Left ventricle myocardium inferior (tissue), 1 donor: ENCODE measurements around the gene BDKRB1. TPM values are rescaled to one million over a fixed set of nuclear protein-coding genes. Genes with fewer than 3 reads are reported as not detected.

Experiments used
- DNase-seq: peaks from one replicate; pipeline ENCODE4 v3.0.0-alpha.2; 2020
- H3K27ac ChIP-seq: fragments of 200-600 bp; replicated peaks from 2 replicates; pipeline ENCODE4 v1.8.0; 2021
- H3K27me3 ChIP-seq: fragments of 200-600 bp; 2 replicates; pipeline ENCODE4 v1.8.0; 2021; ENCODE audit warnings: low read depth
- H3K36me3 ChIP-seq: fragments of 200-600 bp; 2 replicates; pipeline ENCODE4 v1.8.0; 2021
- H3K4me1 ChIP-seq: fragments of 200-600 bp; 2 replicates; pipeline ENCODE4 v1.8.0; 2021
- H3K4me3 ChIP-seq: fragments of 200-600 bp; 2 replicates; pipeline ENCODE4 v1.8.0; 2021; ENCODE audit warnings: mild to moderate bottlenecking, moderate library complexity
- H3K9me3 ChIP-seq: fragments of 200-600 bp; replicated peaks from 2 replicates; pipeline ENCODE4 v1.8.0; 2021
- intact Hi-C: fragments of 100-400 bp; cut with micrococcal nuclease; formaldehyde crosslinking; loops from one replicate; pipeline ENCODE4 v1.11.0; 2022
- total RNA-seq: library from RNA; stranded (reverse); fragmentation: NEBNext Ultra II Directional; extraction: Animal tissue kit (Norgen Biotek cat#: 25700); gene quantifications from one replicate; pipeline ENCODE4 v1.2.1, GENCODE V29; 2021
- TF ChIP-seq, protein P1 (sequence below): fragments of 200-600 bp; IDR thresholded peaks from 2 replicates; pipeline ENCODE4 v1.8.0; 2021; ENCODE audit warnings: antibody characterized with exemption, mild to moderate bottlenecking, borderline replicate concordance
- donor health status: DM: no; HTN: yes; CAD: no; lungs with severe emphysema.

The BDKRB1 gene
- total RNA-seq, 1 donor from 2014 or later, result not detected

DNA sequence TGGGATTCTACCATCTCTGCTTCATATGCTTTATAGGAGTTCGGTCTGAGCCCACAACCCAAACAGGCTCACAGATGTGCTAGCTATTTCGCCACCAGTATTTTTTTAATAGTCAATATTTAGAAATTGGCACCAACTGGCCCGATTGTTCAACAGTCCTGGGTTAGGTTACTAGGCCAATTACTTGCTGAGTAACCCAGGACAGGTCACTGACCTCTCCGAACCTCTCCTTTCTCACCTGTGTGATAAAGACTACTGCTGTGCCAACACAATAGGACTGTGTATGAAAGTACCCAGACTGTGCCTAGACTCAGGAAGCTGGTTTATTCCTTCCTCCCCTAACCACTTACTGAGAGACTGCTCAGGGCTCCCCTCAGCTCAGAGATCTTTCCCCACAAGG, 43.1 kb upstream of the BDKRB1 start:
- TF ChIP-seq, protein P1, sequence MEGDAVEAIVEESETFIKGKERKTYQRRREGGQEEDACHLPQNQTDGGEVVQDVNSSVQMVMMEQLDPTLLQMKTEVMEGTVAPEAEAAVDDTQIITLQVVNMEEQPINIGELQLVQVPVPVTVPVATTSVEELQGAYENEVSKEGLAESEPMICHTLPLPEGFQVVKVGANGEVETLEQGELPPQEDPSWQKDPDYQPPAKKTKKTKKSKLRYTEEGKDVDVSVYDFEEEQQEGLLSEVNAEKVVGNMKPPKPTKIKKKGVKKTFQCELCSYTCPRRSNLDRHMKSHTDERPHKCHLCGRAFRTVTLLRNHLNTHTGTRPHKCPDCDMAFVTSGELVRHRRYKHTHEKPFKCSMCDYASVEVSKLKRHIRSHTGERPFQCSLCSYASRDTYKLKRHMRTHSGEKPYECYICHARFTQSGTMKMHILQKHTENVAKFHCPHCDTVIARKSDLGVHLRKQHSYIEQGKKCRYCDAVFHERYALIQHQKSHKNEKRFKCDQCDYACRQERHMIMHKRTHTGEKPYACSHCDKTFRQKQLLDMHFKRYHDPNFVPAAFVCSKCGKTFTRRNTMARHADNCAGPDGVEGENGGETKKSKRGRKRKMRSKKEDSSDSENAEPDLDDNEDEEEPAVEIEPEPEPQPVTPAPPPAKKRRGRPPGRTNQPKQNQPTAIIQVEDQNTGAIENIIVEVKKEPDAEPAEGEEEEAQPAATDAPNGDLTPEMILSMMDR, result no peak
- H3K27ac ChIP-seq, result no peak overlapping the region
- no peak for DNase-seq
- H3K27me3 ChIP-seq, result peaks cover 53% of the 10 kb centered on the region
- intact Hi-C loops, result no loop called here
- no peaks in the 10 kb centered on the region for H3K36me3 ChIP-seq
- no peak overlapping the region for H3K4me3 ChIP-seq
- H3K9me3 ChIP-seq, result peaks cover 20% of the 10 kb centered on the region
- no peaks in the 10 kb centered on the region for H3K4me1 ChIP-seq

DNA sequence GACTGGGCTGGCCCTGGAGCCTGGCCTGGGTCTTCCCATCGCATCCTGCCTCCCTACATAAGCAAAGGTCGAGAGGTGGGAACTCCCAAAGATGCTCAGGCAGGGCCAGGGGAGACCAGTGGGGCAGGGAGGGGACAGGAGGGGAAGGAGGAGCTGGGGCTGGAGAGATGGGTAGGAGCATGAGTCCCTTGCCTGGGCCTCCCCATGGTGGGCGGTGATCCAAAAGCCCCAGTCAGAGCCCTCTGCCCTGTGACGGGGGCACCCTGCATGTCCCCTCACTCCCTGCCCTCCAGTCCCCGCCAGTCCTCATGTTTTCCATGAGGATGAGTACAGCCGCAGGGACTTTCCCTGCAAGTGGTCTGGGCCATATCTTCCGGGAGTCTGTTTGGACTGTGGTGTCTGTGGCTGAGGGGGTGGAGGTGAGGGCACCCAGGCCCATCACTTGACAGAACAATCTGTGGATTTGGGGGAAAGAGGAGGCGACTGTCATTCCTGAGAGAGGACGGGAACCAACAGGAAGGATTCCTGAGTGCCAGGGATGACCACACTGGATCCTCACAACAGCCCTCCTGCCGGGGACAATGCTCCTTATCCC, 42.0 kb upstream of the BDKRB1 start:
- TF ChIP-seq, protein P1, result no peak
- no peak overlapping the region for H3K27ac ChIP-seq

DNA sequence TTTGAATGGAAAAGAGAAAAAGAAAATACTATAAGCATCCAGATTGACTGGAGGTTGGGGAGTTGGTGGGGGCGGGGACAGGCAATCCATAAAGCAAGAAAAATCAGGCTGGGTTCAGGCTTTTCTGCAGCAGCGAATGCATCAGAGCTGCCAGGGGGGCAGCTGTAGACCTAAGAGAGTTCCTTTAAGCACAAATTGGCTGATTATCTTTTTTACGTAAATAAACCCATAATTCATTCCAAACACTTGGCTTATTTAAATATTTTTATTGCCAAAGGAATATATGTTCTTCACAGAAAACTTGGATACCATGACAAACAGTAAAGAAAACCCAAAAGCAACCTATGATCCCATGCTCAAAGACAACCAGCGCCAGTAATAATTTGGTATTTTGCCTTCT, 41.2 kb upstream of the BDKRB1 start:
- intact Hi-C loops, result no loop called here
- H3K4me1 ChIP-seq, result no peaks in the 10 kb centered on the region
- no peaks in the 10 kb centered on the region for H3K36me3 ChIP-seq
- H3K27ac ChIP-seq, result no peak overlapping the region
- H3K9me3 ChIP-seq, result peaks cover 20% of the 10 kb centered on the region
- TF ChIP-seq, protein P1, result no peak
- H3K27me3 ChIP-seq, result peaks cover 52% of the 10 kb centered on the region
- DNase-seq, result no peak
- H3K4me3 ChIP-seq, result no peak overlapping the region

More for the DNA sequence above, 42.0 kb upstream of the BDKRB1 start:
- Histone ChIP-seq H3K4me3 (no peak overlapping the region), H3K4me1 (no peaks in the 10 kb centered on the region), H3K9me3 (peaks cover 20% of the 10 kb centered on the region), H3K27me3 (peaks cover 51% of the 10 kb centered on the region), H3K36me3 (no peaks in the 10 kb centered on the region)
- intact Hi-C loops, result no loop called here
- no peak for DNase-seq

DNA sequence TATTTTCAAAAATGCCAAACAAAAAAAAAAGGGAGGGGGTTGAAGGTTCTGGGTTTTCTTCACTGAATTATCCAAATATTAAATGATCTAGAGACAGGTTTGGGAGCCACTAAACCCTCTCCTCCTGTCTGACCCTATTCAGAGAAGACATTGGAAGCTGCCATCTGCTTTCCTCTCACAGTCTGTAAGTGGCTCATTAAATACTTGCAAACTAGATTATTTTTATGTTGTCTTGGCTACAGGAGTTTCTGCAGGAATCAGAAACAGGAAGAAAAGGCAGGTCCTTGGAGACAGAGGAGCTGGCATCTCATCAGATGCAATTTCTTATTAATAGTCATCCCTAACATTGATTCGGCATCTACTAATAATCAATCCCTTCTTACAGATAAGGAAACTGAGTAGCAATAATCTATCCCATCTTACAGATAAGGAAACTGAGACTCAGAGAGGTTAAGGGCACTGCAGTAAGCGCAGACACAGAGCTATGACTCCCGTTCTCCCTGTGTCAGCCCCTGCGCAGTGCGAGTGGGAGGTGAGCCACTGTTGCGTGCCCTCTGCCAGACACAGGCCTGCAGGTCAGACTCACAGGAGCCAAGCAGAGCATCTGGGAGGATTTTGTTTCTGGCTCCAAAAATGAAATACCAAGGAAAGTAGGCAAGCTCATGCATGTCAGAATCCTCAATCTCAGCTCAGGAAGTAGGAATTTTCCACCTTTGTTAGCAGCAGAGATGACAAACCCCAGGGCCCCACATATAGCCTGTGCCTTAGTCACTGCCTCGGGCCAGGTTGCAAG, 40.4 kb upstream of the BDKRB1 start:
- Histone ChIP-seq H3K9me3 (peaks cover 20% of the 10 kb centered on the region), H3K4me1 (no peaks in the 10 kb centered on the region), H3K27me3 (peaks cover 57% of the 10 kb centered on the region), H3K4me3 (no peak overlapping the region), H3K27ac (no peak overlapping the region), H3K36me3 (no peaks in the 10 kb centered on the region)
- intact Hi-C loops, result no loop called here
- TF ChIP-seq, protein P1, result no peak
- no peak for DNase-seq

DNA sequence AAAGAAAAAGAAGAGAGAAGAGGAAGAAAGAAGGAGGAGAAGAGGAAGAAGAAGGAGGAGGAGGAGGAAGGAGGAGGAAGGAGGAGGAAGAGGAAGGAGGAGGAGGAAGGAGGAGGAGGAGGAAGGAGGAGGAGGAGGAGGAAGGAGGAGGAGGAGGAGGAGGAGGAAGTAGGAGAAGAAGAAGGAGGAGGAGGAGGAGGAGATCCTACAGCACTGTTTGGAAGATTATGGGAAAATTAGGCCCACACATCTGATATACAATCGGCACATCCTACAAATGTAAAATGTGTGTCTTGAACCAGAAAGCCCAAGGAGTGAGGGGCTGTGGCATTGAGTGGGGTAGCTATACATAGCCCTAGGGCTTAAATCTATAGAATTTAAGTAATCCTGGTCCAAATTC, 39.4 kb upstream of the BDKRB1 start:
- H3K9me3 ChIP-seq, result peaks cover 13% of the 10 kb centered on the region
- H3K36me3 ChIP-seq, result no peaks in the 10 kb centered on the region
- intact Hi-C loops, result no loop called here
- no peak overlapping the region for H3K27ac ChIP-seq
- H3K27me3 ChIP-seq, result peaks cover 58% of the 10 kb centered on the region
- no peak overlapping the region for H3K4me3 ChIP-seq
- DNase-seq, result no peak
- H3K4me1 ChIP-seq, result no peaks in the 10 kb centered on the region
- TF ChIP-seq, protein P1, result no peak
